ENCODE data around the gene MIS18A.

MIS18A gene

DNA sequence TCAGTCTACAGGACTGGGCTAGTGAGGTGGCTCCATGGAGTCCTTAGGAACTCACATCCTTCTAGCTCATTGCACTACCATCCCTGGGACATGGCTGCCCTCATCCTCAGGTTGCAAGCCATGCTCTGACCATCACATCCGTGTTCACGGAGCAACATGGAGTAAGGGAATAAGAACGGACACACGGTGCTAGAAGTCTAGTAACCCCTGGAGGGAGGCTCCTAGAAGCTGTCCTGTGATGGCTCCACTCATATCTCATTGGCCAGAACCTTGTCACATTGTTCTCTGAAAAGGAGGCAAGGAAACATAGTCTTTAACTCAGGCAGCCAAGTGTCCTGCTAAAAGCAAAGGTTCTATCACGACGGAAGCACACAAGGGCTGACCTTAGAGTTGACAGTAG is 23.7 kb upstream of the MIS18A start:
- no peak for DNase-seq
- H3K27me3 Mint-ChIP-seq (ENCODE audit: low read depth, poor library complexity): no peaks in the 10 kb centered on the region
- H3K36me3 Mint-ChIP-seq (ENCODE audit: low read depth): peaks cover 40% of the 10 kb centered on the region
- TF ChIP-seq, protein P1, sequence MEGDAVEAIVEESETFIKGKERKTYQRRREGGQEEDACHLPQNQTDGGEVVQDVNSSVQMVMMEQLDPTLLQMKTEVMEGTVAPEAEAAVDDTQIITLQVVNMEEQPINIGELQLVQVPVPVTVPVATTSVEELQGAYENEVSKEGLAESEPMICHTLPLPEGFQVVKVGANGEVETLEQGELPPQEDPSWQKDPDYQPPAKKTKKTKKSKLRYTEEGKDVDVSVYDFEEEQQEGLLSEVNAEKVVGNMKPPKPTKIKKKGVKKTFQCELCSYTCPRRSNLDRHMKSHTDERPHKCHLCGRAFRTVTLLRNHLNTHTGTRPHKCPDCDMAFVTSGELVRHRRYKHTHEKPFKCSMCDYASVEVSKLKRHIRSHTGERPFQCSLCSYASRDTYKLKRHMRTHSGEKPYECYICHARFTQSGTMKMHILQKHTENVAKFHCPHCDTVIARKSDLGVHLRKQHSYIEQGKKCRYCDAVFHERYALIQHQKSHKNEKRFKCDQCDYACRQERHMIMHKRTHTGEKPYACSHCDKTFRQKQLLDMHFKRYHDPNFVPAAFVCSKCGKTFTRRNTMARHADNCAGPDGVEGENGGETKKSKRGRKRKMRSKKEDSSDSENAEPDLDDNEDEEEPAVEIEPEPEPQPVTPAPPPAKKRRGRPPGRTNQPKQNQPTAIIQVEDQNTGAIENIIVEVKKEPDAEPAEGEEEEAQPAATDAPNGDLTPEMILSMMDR (IDR thresholded peaks at IDR 0.05): no peak
- peaks cover 14% of the 10 kb centered on the region for H3K4me1 Mint-ChIP-seq
- H3K27ac Mint-ChIP-seq: no peak overlapping the region
- no peaks in the 10 kb centered on the region for H3K9me3 Mint-ChIP-seq
- H3K4me3 Mint-ChIP-seq: no peak overlapping the region

DNA sequence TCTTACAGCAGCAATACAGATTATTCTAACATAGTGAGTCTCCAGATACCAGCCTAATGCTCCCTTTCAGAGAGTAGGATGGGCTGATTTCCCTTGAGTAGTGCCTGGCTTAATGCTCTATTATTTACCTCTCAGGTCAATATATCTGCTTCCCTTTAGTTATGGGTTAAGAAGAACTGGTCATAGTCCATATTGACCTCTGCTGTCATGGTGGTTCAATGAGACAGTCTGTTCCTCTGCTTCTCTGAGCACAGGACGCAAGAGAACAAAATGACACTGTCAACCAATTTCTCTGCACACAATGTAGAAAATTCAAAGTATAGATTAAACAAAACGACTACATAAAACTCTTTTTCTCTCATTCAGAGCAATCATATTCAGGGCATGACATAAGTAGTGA is 22.7 kb upstream of the MIS18A start:
- Mint-ChIP-seq H3K9me3 (no peaks in the 10 kb centered on the region), H3K27ac (no peak overlapping the region), H3K4me3 (no peak overlapping the region), H3K4me1 (peaks cover 13% of the 10 kb centered on the region), H3K36me3 (ENCODE audit: low read depth) (peaks cover 34% of the 10 kb centered on the region), H3K27me3 (ENCODE audit: low read depth, poor library complexity) (no peaks in the 10 kb centered on the region)
- TF ChIP-seq, protein P1 (IDR thresholded peaks at IDR 0.05): no peak
- DNase-seq: no peak

GRCh38 chr21:32300117-32300681 is 21.4 kb upstream of the MIS18A start:
- peaks cover 25% of the 10 kb centered on the region for H3K36me3 Mint-ChIP-seq (ENCODE audit: low read depth)
- H3K27ac Mint-ChIP-seq: no peak overlapping the region
- H3K4me1 Mint-ChIP-seq: no peaks in the 10 kb centered on the region

GRCh38 chr21:32299695-32300094 is 20.8 kb upstream of the MIS18A start:
- TF ChIP-seq, protein P1 (IDR thresholded peaks at IDR 0.05): no peak
- Mint-ChIP-seq H3K27me3 (ENCODE audit: low read depth, poor library complexity) (no peaks in the 10 kb centered on the region), H3K4me3 (no peak overlapping the region), H3K9me3 (no peaks in the 10 kb centered on the region), H3K36me3 (ENCODE audit: low read depth) (peaks cover 23% of the 10 kb centered on the region), H3K4me1 (no peaks in the 10 kb centered on the region), H3K27ac (no peak overlapping the region)
- DNase-seq: no peak

More at GRCh38 chr21:32300117-32300681, 21.4 kb upstream of the MIS18A start:
- no peaks in the 10 kb centered on the region for H3K27me3 Mint-ChIP-seq (ENCODE audit: low read depth, poor library complexity)
- DNase-seq: no peak
- TF ChIP-seq, protein P1 (IDR thresholded peaks at IDR 0.05): no peak
- H3K9me3 Mint-ChIP-seq: no peaks in the 10 kb centered on the region
- no peak overlapping the region for H3K4me3 Mint-ChIP-seq

DNA sequence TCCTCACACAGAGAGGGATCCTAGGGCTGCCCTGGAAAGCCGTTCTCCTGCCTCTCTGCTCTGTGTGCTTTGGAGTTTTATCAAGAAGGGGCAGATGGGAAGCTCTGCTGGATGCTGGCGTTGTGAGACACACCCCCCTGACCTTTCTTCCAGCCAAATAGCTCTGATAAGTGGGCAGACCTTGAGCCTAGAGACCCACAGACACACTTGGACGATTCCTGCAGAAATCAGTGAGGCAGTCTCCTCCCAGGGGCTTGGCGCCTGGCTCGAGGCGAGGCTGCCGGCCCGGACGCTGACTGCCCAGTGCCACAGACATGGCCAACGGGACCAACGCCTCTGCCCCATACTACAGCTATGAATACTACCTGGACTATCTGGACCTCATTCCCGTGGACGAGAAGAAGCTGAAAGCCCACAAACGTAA is 19.8 kb upstream of the MIS18A start, which contains the start of gene MRAP:
Gene MRAP (plus strand): TSS at position 198 of the 424 bp plus-strand sequence. CDS start 117 bp downstream, at position 315.
- no peaks in the 10 kb centered on the region for H3K9me3 Mint-ChIP-seq
- H3K27me3 Mint-ChIP-seq (ENCODE audit: low read depth, poor library complexity): no peaks in the 10 kb centered on the region
- no peak for DNase-seq
- H3K4me3 Mint-ChIP-seq: no peak within 1 kb of the TSS
- peaks cover 23% of the 10 kb centered on the region for H3K36me3 Mint-ChIP-seq (ENCODE audit: low read depth)
- H3K27ac Mint-ChIP-seq: peak within 1 kb of the TSS; percentile 45
- TF ChIP-seq, protein P1 (IDR thresholded peaks at IDR 0.05): no peak
- H3K4me1 Mint-ChIP-seq: no peaks in the 10 kb centered on the region

GRCh38 chr21:32298148-32298559 is 19.3 kb upstream of the MIS18A start:
- H3K36me3 Mint-ChIP-seq (ENCODE audit: low read depth): peaks cover 23% of the 10 kb centered on the region
- no peak overlapping the region for H3K4me3 Mint-ChIP-seq
- DNase-seq: no peak
- no peaks in the 10 kb centered on the region for H3K9me3 Mint-ChIP-seq
- TF ChIP-seq, protein P1 (IDR thresholded peaks at IDR 0.05): no peak
- no peaks in the 10 kb centered on the region for H3K27me3 Mint-ChIP-seq (ENCODE audit: low read depth, poor library complexity)
- H3K4me1 Mint-ChIP-seq: no peaks in the 10 kb centered on the region
- H3K27ac Mint-ChIP-seq: no peak overlapping the region
